GM12878 (cell line): ENCODE measurements around the gene CCDC78.

Experiments
- EZH2 ChIP-seq: IDR thresholded peaks from 2 replicates; pipeline ENCODE4 v1.6.1; 2012; ENCODE audit warnings: low read depth, mild to moderate bottlenecking, control low read depth, inconsistent platforms, low read length, borderline replicate concordance; ENCODE audit not compliant: control insufficient read depth
- FOXK2 ChIP-seq: fragments of 450-650 bp; IDR thresholded peaks from 2 replicates; pipeline ENCODE4 v1.6.1; 2017; ENCODE audit warnings: mild to moderate bottlenecking, moderate library complexity
- GABPA ChIP-seq: IDR thresholded peaks from 2 replicates; pipeline ENCODE4 v1.6.1; 2014; ENCODE audit warnings: antibody characterized with exemption, low read depth, mild to moderate bottlenecking, inconsistent platforms
- MTA3 ChIP-seq: IDR thresholded peaks from 2 replicates; pipeline ENCODE4 v1.6.1; 2012; ENCODE audit warnings: low read length, inconsistent platforms, borderline replicate concordance
- TF ChIP-seq, protein P1 (sequence below): IDR thresholded peaks from 2 replicates; pipeline ENCODE4 v1.6.1; 2011; ENCODE audit warnings: borderline replicate concordance, low read depth, mild to moderate bottlenecking, moderate library complexity, low read length; ENCODE audit not compliant: insufficient read depth, poor library complexity, severe bottlenecking
- TF ChIP-seq, protein P2 (sequence below): IDR thresholded peaks from 2 replicates; pipeline ENCODE4 v1.6.1; 2012; ENCODE audit warnings: low read length, inconsistent platforms
- TF ChIP-seq, protein P3 (sequence below): fragments of 450-650 bp; formaldehyde crosslinking; IDR thresholded peaks from 2 replicates; pipeline ENCODE4 v1.5.0; 2022; ENCODE audit warnings: mild to moderate bottlenecking, missing genetic modification characterization

DNA sequence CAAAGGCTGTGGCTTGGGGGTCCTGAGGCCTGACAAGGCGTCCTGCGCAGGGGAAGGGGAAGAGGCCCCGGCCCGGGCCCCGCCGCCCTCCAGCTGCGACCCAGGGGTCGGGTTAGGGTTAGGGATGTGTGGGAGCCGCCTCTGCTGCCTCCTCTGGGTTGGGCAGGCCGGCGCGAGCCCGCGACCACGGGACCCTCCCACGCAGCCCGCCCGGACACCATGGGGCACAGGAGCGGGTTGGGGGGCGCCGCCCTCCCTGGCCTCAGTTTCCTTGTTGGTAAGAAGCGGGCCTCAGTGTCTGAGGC is 14.2 kb upstream of the CCDC78 start:
- TF ChIP-seq MTA3, result no peak
- TF ChIP-seq, protein P1, sequence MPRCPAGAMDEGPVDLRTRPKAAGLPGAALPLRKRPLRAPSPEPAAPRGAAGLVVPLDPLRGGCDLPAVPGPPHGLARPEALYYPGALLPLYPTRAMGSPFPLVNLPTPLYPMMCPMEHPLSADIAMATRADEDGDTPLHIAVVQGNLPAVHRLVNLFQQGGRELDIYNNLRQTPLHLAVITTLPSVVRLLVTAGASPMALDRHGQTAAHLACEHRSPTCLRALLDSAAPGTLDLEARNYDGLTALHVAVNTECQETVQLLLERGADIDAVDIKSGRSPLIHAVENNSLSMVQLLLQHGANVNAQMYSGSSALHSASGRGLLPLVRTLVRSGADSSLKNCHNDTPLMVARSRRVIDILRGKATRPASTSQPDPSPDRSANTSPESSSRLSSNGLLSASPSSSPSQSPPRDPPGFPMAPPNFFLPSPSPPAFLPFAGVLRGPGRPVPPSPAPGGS, result no peak
- TF ChIP-seq GABPA, result no peak
- no peak for TF ChIP-seq EZH2
- TF ChIP-seq, protein P2, sequence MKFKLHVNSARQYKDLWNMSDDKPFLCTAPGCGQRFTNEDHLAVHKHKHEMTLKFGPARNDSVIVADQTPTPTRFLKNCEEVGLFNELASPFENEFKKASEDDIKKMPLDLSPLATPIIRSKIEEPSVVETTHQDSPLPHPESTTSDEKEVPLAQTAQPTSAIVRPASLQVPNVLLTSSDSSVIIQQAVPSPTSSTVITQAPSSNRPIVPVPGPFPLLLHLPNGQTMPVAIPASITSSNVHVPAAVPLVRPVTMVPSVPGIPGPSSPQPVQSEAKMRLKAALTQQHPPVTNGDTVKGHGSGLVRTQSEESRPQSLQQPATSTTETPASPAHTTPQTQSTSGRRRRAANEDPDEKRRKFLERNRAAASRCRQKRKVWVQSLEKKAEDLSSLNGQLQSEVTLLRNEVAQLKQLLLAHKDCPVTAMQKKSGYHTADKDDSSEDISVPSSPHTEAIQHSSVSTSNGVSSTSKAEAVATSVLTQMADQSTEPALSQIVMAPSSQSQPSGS, result no peak
- TF ChIP-seq, protein P3, sequence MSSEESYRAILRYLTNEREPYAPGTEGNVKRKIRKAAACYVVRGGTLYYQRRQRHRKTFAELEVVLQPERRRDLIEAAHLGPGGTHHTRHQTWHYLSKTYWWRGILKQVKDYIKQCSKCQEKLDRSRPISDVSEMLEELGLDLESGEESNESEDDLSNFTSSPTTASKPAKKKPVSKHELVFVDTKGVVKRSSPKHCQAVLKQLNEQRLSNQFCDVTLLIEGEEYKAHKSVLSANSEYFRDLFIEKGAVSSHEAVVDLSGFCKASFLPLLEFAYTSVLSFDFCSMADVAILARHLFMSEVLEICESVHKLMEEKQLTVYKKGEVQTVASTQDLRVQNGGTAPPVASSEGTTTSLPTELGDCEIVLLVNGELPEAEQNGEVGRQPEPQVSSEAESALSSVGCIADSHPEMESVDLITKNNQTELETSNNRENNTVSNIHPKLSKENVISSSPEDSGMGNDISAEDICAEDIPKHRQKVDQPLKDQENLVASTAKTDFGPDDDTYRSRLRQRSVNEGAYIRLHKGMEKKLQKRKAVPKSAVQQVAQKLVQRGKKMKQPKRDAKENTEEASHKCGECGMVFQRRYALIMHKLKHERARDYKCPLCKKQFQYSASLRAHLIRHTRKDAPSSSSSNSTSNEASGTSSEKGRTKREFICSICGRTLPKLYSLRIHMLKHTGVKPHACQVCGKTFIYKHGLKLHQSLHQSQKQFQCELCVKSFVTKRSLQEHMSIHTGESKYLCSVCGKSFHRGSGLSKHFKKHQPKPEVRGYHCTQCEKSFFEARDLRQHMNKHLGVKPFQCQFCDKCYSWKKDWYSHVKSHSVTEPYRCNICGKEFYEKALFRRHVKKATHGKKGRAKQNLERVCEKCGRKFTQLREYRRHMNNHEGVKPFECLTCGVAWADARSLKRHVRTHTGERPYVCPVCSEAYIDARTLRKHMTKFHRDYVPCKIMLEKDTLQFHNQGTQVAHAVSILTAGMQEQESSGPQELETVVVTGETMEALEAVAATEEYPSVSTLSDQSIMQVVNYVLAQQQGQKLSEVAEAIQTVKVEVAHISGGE (CRISPR knock-in tag), result no peak
- no peak for TF ChIP-seq FOXK2
